ENCODE measurements around the gene MET. TPM values are rescaled to one million over a fixed set of nuclear protein-coding genes. Genes with fewer than 3 reads are reported as not detected.
A peak's percentile ranks its signal among the peaks of the same experiment; 100 is the strongest.

MET gene
- total RNA-seq, 1 donor from 2014 or later = 55.4 TPM

DNA sequence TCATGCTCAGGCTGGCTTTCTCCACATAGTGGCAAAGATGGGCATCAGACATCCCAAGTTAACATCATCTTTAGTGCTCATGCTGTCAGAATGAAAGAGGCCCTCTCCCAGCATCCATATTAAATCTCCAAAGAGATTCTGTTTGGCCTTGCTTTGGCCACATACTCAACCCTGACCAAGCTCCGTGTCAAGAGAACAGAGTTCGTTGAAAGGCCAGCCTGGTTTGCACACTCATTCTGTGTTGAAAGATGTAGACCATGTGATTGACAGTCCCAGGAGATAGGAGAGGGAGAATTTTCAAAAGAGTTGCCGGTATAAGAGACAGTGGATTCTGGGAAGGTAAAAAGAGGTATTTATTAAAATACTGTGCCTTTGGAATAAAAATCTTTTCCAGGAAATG lies 19.7 kb downstream of the MET start:
- DNase-seq (ENCODE audit: extremely low spot score, unreplicated experiment) = no peak
- no peaks in the 10 kb centered on the region for H3K27me3 Mint-ChIP-seq (ENCODE audit: unreplicated experiment)
- H3K27ac Mint-ChIP-seq (ENCODE audit: unreplicated experiment) = peak overlapping the region; percentile 89
- no peak overlapping the region for H3K4me3 Mint-ChIP-seq (ENCODE audit: unreplicated experiment)
- H3K9me3 Mint-ChIP-seq (ENCODE audit: unreplicated experiment) = no peaks in the 10 kb centered on the region
- TF ChIP-seq, protein P1, sequence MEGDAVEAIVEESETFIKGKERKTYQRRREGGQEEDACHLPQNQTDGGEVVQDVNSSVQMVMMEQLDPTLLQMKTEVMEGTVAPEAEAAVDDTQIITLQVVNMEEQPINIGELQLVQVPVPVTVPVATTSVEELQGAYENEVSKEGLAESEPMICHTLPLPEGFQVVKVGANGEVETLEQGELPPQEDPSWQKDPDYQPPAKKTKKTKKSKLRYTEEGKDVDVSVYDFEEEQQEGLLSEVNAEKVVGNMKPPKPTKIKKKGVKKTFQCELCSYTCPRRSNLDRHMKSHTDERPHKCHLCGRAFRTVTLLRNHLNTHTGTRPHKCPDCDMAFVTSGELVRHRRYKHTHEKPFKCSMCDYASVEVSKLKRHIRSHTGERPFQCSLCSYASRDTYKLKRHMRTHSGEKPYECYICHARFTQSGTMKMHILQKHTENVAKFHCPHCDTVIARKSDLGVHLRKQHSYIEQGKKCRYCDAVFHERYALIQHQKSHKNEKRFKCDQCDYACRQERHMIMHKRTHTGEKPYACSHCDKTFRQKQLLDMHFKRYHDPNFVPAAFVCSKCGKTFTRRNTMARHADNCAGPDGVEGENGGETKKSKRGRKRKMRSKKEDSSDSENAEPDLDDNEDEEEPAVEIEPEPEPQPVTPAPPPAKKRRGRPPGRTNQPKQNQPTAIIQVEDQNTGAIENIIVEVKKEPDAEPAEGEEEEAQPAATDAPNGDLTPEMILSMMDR (IDR thresholded peaks at IDR 0.05) = no peak
- H3K36me3 Mint-ChIP-seq (ENCODE audit: unreplicated experiment) = peaks cover 20% of the 10 kb centered on the region
- H3K4me1 Mint-ChIP-seq (ENCODE audit: unreplicated experiment) = peaks cover 62% of the 10 kb centered on the region

DNA sequence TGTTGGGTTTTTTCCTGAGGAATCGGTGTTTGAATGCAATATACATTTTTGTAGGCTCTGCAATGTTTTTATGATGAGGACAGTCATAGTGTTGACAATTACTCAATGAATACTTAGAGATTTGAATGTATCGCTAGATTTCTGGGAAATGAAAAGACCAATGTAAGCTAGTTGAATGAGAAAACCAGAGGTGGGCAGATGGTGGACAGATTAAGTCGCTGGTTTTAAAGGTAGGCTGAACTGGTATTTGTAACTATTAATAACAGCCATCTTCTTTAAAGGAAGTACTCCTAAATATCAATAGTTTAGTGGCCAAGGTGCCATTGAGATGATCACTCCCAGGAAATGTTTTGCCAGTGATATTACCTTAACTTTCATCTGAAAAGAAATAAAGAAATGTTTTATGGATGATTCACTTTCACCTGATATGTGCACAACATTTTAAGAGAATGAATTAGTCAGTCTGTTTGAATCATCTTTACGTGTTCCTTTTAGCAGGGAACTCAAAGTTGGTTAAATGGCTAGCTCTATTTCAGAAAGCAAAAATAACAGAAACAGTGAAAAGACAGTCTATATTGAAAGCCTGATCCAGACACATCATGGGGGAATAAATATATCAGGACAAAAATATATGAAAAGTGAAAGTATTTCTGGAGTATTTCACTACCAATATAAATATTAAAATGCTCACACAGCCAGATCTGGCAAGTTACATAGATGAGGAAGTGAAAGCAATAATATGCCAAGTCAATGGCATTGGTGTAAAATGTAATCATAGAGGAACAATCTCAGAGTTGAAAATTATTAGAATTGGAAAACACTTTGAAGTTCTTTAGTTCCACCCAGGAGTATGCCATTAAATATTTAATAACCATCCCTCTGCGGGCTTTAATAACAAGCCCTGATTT lies 20.7 kb downstream of the MET start:
- H3K4me3 Mint-ChIP-seq (ENCODE audit: unreplicated experiment) = peak overlapping the region; percentile 31
- H3K9me3 Mint-ChIP-seq (ENCODE audit: unreplicated experiment) = peaks cover 7% of the 10 kb centered on the region
- TF ChIP-seq, protein P1 (IDR thresholded peaks at IDR 0.05) = no peak
- H3K4me1 Mint-ChIP-seq (ENCODE audit: unreplicated experiment) = peaks cover 52% of the 10 kb centered on the region
- DNase-seq (ENCODE audit: extremely low spot score, unreplicated experiment) = no peak
- peaks cover 30% of the 10 kb centered on the region for H3K36me3 Mint-ChIP-seq (ENCODE audit: unreplicated experiment)
- H3K27me3 Mint-ChIP-seq (ENCODE audit: unreplicated experiment) = no peaks in the 10 kb centered on the region
- peak overlapping the region; percentile 89 for H3K27ac Mint-ChIP-seq (ENCODE audit: unreplicated experiment)

DNA sequence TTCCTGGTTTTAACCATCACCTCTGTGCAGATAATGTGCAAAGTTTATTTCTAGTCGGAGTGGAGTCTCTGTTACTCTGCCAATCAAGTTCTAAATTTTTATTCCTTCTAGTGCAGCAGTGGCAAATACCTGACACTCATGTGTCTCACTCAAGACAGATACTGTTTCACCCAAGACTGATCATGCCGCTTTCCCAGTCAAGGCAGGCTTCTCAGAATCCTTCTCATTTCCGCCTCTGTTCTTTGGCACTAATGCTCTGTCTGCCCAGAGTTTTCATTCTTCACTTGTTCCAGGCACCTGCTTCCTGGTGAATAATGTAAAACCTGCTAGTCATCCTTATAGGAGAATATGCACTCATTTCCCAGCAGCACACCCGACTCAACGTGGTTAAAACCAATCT lies 24.7 kb downstream of the MET start:
- TF ChIP-seq, protein P1 (IDR thresholded peaks at IDR 0.05) = no peak
- H3K36me3 Mint-ChIP-seq (ENCODE audit: unreplicated experiment) = peaks cover 57% of the 10 kb centered on the region
- no peak overlapping the region for H3K27ac Mint-ChIP-seq (ENCODE audit: unreplicated experiment)
- peaks cover 41% of the 10 kb centered on the region for H3K4me1 Mint-ChIP-seq (ENCODE audit: unreplicated experiment)
- no peak for DNase-seq (ENCODE audit: extremely low spot score, unreplicated experiment)
- H3K9me3 Mint-ChIP-seq (ENCODE audit: unreplicated experiment) = peaks cover 7% of the 10 kb centered on the region
- H3K27me3 Mint-ChIP-seq (ENCODE audit: unreplicated experiment) = no peaks in the 10 kb centered on the region
- no peak overlapping the region for H3K4me3 Mint-ChIP-seq (ENCODE audit: unreplicated experiment)

DNA sequence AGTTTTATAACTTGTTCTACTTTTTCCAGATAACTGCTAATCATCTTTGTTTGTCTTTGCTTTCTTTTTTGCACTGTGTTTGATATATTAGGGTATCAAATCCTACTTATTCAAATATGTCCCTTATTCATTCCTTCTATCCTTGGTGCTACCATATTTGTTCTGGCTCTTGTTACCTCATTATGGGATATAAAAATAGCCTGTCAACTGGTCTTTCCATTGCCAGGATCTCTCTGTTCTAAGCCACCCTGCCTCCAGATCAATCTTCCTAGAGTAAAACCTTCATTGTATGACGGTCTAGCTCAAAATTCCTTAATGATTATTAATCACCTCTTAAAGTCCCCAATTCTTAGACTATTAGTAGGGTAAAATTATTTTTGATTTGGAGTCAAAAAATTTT lies 25.2 kb downstream of the MET start:
- Mint-ChIP-seq H3K27ac (ENCODE audit: unreplicated experiment) (no peak overlapping the region), H3K36me3 (ENCODE audit: unreplicated experiment) (peaks cover 61% of the 10 kb centered on the region), H3K9me3 (ENCODE audit: unreplicated experiment) (peaks cover 7% of the 10 kb centered on the region), H3K4me3 (ENCODE audit: unreplicated experiment) (no peak overlapping the region), H3K4me1 (ENCODE audit: unreplicated experiment) (peaks cover 37% of the 10 kb centered on the region), H3K27me3 (ENCODE audit: unreplicated experiment) (no peaks in the 10 kb centered on the region)
- DNase-seq (ENCODE audit: extremely low spot score, unreplicated experiment) = no peak
- TF ChIP-seq, protein P1 (IDR thresholded peaks at IDR 0.05) = no peak

DNA sequence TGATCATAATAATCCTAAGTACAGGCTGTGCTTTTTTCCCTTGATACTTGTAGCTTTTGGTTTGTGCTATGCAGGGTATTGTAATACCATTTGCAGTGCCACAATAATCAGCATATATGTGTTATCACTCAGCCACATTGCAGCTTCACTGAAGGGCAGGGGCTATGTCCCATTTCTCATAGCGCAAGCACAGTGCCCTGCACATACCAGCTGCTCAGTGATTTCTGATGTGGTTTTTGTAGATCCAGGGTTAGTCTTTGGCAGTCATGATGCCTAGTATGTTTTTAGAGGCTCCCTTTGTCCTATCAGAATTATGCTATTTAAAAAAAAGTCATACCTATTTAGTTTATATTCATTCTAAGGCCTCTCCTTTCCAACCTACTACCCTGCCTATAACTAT lies 25.8 kb downstream of the MET start:
- no peak overlapping the region for H3K27ac Mint-ChIP-seq (ENCODE audit: unreplicated experiment)
- no peak for DNase-seq (ENCODE audit: extremely low spot score, unreplicated experiment)
- H3K27me3 Mint-ChIP-seq (ENCODE audit: unreplicated experiment) = no peaks in the 10 kb centered on the region
- TF ChIP-seq, protein P1 (IDR thresholded peaks at IDR 0.05) = no peak
- peaks cover 7% of the 10 kb centered on the region for H3K9me3 Mint-ChIP-seq (ENCODE audit: unreplicated experiment)
- H3K36me3 Mint-ChIP-seq (ENCODE audit: unreplicated experiment) = peaks cover 67% of the 10 kb centered on the region
- H3K4me1 Mint-ChIP-seq (ENCODE audit: unreplicated experiment) = peaks cover 37% of the 10 kb centered on the region
- no peak overlapping the region for H3K4me3 Mint-ChIP-seq (ENCODE audit: unreplicated experiment)

Measured in osteocyte (in vitro differentiated cells).